Stimulated activated CD8-positive, alpha-beta memory T cell treated with anti-CD3 and anti-CD28 coated beads, Interleukin-7, amount 100 ng/mL, for 48 hours (primary cell): ENCODE results near the gene TRIM37.
"Not testable (repeated sequence)": the region's sequence is repeated elsewhere in the genome, so short reads cannot be mapped to it uniquely, and the experiment has no call there.

Source experiments
- DNase-seq, 2 donors: peaks; one replicate each; pipeline ENCODE4 v3.0.0-alpha.2; 2020; ENCODE audit warnings: low read depth in 1 of 2; ENCODE audit errors: extremely low read depth in 1 of 2

The TRIM37 gene

GRCh38 chr17:59110973-59111372 lies 4.3 kb upstream of the TRIM37 start:
- DNase-seq, result no peak

GRCh38 chr17:59108400-59109102 lies 1.9 kb upstream of the TRIM37 start:
- no peak for DNase-seq

DNA sequence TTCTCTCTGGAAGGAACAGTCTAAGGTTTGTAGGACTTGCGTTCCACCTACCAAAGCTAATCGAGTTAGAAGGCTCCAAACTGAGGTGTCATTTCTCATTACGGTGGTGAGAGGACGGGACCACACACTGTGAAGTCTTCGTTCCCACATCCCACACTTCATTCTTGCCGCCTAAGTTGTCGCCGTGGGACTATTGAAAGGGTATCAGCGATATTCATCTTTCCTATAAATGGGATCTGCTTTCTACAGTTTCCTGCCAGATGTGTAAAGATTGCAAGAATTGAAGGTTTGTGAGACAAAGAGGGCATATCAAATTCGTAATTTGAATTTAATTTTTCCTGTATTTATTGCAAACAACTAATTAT lies 608 bp upstream of the TRIM37 start:
- no peak for DNase-seq

GRCh38 chr17:59105852-59106462 lies 723 bp downstream of the TRIM37 start:
- peak; percentile 41 to 48 for DNase-seq

DNA sequence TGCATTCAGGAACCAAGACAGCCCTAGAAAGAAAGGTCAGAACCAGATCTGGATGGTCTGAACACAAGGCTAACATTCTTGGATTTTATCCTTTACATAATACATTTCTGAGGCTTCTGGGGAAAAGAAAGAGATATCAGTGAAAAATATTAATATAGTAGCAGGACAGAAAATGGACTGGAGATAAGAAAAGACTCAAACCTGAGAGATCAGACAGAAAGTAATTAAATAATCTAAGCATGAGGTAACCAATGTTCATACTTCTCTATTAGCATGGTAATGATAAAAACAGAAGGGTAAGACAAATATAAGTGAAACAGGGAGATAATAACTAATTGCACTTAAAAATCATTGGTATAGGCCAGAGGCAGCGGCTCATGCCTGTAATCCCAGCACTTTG lies 5.5 kb downstream of the TRIM37 start:
- DNase-seq, result no peak

- no peak for DNase-seq
These were observed 8.8 kb downstream of the TRIM37 start for GRCh38 chr17:59097876-59098275.

- DNase-seq, result no peak
These were observed 11.7 kb downstream of the TRIM37 start for GRCh38 chr17:59094861-59095530.

GRCh38 chr17:59093702-59094231 lies 12.9 kb downstream of the TRIM37 start:
- no peak for DNase-seq

DNA sequence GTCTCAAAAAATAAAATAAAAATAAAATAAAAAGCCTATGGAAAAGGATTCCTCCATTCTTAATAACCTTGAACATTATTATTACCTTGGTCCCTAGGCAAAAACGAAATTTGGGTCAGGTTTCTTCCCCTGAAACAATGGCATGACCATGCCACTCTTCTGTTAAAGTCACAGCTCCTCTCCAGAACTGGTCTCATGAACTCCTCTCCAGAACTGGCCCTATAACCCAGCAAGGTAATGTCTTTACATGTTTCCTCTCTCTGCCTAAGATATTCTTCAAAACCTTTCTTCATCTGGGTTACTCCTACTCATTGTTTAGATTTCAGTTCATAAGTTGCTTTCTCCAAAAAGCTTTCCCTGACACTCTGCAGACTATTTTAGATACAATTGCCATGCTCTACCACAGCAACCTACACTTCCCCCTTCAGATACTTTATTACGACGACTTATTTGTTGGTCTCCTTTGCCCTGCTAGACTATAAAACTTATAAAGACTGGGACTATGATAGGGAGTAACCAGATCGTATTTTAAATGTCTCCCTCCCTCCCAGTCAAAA lies 13.5 kb downstream of the TRIM37 start:
- DNase-seq, result no peak

GRCh38 chr17:59090593-59090992 lies 16.1 kb downstream of the TRIM37 start:
- not testable (repeated sequence) for DNase-seq

DNA sequence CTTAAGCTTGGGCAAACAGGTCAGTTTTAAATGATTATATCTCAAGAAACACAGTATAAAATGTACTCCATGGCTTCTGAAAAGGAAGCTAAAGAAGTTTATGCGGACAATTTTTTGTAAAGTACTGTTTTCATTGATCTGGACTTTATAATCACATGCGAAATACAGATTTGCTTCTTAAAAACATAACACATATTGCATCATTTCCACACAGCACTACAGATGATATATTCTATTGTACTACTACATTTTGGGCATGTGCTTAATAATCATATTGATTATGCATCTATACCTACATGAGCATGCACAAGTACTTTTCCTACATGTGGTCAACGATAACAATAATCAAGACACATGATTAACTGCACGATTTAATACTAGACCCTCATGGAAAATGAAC lies 22.5 kb downstream of the TRIM37 start:
- no peak for DNase-seq

DNA sequence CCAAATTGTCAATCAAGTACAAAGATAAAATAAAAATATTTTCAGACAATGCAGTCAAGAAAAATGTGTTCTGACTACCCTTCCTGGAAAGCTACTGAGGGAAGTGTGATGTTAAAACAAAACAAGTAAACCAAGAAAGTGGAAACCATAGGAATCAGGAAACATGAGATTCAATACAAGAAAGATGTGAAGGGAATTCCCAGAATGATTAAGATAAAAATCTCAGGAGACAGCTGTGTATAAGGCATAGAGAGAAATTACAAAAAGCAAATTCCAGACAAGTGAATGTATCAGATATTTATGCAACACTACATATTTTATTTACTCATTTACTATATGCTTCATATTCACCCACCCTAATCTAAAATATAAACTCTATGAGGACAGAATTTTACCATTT lies 32.2 kb downstream of the TRIM37 start:
- no peak for DNase-seq

GRCh38 chr17:59073972-59074371 lies 32.7 kb downstream of the TRIM37 start:
- DNase-seq, result no peak

DNA sequence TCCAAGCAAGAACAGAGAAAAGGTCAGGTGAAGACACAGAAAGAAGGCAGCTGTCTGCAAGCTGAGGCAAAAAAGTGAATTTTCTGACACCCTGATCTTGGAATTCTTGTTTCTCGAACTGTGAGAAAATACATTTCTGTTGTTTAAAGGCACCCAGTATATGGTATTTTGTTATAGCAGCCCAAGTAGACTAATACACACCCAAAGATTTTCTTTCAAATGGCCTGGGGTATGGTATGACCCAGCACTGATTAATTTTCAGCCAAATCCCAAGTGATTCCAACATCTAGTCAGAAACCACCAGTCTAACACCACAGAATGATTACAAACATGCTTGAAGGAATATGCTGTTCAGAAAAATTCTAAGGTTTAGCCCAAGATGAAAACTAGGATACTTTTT lies 36.8 kb downstream of the TRIM37 start:
- no peak for DNase-seq

GRCh38 chr17:59067756-59068155 lies 38.9 kb downstream of the TRIM37 start:
- DNase-seq, result no peak

DNA sequence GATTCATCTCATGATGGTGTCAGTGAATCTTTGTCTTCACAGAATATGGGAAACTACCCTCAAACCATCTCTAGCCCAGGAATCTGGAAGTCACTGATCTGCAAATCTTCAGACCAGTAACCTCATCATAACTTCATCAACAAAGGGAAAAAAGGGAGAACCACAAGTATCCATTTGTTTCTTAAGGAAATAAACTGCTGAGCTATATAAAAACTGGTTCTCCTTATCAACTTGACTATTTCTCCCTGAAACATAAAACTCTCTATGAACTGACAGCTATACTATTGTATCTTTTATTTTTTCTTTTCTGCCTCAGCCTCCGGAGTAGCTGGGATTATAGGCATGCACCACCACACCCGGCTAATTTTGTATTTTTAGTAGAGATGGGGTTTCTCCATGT lies 39.3 kb downstream of the TRIM37 start:
- no peak for DNase-seq

- DNase-seq, result no peak
These were observed 44.2 kb downstream of the TRIM37 start for GRCh38 chr17:59062509-59062908.

- no peak for DNase-seq
These were observed 49.8 kb downstream of the TRIM37 start for GRCh38 chr17:59056857-59057256.

DNA sequence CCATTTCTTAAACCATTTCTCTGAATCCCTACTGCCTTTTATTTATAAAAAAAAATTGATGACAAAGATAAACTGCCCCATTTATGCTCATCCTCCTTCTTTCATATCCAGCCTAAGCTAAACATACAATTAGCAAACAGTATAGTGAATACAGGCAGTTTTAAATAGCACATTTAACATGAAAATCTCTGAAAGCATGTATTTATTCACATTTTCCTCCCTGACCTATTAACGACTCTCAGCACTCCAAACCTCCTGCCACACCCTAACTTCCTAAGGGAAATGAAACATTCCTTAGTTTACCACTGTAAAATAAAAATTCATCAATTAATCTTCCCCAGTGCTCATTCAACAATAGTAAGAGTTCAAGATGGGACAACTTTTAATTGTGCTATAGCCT lies 56.9 kb downstream of the TRIM37 start:
- DNase-seq, result no peak

DNA sequence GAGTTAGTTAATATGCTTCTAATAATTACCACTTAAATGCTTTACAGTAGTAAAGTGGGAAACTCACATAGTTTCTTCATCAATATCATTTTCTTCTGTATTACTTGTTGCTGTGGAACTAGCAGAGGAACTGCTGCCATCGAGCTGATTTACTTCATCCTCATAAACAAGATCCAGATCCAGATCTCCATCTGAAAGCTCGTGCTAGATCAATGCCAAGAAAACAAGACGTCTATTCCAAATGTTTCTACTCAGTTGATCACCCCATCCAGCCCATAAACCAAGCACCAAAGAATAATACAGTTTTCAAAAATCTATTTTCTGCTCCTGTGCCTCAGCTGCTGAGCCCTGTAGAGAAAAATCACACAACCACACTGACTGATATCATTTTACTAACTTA lies 59.1 kb downstream of the TRIM37 start:
- no peak for DNase-seq

DNA sequence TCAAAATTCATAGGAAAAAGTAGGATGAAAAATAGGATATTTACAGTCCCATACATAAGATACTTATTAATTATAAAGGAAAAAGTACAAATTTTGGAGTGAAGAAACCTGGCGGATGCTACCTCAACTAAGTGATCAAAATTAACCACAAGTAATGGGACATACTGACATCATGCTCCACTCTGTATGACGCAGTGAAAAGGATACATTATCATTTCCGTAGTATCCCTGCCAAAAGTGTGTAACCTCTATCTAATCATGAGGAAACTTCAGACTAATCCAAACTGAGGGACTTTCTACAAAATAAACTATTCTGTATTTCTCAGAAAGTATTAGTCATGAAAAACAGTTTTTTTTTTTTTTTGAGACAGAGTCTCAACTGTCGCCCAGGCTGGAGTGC lies 60.5 kb downstream of the TRIM37 start:
- no peak for DNase-seq

DNA sequence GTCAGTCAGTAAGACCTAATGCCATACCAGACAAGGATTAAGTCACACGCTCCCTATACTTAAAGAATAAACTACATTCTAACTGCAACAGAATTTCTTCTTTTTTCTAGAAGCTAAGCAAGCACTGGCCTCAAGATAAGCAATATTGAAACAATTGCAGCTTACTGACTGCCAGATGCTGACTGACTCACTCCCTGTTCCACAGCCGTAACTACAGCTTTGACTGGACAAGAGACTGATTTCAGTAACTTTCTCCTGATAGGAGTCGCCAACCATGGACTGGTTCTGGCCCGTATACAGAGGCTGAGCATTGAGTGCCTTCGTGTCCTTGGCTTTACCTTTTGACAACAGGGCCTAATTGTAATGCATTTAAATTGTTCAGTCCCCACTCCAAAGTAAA lies 67.9 kb downstream of the TRIM37 start:
- peak in 1 of 2 donors; percentile 33 for DNase-seq
